ENCODE data around the gene C16orf89. TPM values are rescaled to one million over a fixed set of nuclear protein-coding genes. Genes with fewer than 3 reads are reported as not detected.
A peak's percentile ranks its signal among the peaks of the same experiment; 100 is the strongest.
"Not testable (repeated sequence)": the region's sequence is repeated elsewhere in the genome, so short reads cannot be mapped to it uniquely, and the experiment has no call there.

C16orf89 gene
- total RNA-seq, 1 experiment from 2014 or later: not detected

DNA sequence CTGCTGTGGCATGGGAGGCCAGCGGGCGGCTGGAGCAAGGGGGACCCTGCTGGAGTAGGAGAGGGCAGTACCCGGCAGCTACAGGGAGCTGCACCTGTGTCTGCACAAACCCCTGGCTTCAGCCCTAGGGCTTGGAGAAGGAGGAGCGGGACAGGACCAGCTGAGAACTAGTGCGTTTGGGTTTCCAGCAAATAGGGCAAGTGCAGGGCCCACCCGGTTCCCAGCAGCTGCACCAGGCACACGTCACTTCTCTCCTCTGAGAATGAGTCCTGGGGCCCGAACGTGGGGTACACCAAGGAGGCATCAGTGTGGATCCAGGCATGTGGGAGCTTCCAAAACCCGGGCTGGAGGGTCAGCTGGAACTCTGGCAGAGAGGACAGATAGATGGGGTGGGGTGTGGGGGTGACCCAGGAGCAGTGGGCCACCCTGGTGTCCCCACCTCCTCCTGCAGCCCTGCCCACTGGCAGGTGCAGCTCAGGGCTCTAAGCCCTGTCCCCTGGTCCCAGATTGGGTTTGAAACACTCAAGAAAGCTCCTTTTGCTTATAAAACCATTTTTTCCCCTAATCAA is 5.6 kb downstream of the C16orf89 start:
- no peak for DNase-seq (ENCODE audit: low spot score)

DNA sequence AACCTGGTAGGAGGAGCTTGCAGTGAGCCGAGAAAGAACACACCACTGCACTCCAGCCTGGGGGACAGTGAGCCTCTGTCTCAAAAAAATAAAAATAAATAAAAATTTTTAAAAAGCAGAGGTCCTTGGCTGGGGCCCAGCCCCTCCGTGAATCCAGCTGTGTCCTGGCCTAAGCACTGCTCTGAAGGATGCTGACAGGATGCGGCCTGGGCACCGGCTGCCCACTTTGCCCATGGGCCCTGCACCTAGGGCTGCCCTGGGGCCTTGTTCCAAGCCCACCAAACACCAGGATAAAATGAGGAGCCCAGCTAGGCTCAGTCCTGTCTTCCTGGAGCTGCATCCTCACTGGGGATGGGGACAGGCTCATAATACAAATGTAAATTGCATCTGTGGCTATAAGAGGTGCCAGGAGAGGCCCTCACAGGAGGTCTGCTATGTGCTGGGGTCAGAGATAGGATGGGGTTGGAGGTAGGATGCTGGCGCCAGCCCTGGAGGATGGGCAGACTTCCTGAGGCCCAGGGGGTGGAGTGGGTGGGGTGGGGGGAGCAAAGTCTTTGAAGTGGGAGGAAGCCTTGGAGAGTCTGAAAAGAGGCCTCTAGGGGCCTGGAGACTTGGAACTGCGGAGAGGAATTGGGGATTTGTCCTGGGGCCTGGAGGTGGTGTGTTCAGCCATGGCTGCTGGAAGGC is 6.2 kb downstream of the C16orf89 start:
- no peak for DNase-seq (ENCODE audit: low spot score)

DNA sequence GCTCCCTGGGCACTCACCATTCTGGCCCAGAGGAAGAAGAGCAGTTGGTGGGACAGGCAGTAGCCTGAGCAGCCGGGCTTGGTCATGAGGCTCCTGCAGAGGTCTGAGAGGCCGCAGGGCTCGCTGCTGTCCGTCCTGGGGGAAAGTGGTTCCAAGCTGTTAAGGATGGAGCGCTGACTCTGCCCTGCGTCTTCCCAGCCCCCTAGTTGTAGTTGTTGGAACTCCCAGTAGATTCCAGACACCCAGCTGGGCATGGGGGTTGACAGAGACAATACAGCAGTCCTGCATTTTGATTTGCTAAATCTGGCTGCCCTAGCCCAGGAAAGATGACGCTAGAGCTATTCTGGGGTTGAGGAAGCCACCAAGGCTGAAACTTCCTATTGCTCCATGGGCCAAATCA is 7.3 kb downstream of the C16orf89 start:
- DNase-seq (ENCODE audit: low spot score): no peak

DNA sequence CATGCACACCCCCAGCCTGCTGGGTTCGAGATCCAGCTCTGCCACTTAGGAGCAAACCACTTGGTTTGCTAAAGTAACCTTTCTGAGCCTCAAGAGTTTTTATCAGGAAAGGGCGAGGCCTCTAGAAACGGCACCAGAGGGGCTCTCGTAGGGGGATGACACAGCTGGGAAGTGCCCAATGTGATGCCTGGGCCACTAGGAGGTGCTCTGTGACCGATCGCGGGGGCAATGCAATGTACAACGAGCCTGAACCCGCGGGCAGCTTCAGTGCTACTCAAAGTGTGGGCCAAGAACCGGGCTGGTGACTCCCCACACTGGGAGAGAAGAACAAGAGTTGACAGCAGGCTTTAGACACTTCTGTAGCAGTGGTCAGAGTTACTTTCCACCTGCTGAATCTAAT is 9.4 kb downstream of the C16orf89 start:
- DNase-seq (ENCODE audit: low spot score): peak; percentile 41

DNA sequence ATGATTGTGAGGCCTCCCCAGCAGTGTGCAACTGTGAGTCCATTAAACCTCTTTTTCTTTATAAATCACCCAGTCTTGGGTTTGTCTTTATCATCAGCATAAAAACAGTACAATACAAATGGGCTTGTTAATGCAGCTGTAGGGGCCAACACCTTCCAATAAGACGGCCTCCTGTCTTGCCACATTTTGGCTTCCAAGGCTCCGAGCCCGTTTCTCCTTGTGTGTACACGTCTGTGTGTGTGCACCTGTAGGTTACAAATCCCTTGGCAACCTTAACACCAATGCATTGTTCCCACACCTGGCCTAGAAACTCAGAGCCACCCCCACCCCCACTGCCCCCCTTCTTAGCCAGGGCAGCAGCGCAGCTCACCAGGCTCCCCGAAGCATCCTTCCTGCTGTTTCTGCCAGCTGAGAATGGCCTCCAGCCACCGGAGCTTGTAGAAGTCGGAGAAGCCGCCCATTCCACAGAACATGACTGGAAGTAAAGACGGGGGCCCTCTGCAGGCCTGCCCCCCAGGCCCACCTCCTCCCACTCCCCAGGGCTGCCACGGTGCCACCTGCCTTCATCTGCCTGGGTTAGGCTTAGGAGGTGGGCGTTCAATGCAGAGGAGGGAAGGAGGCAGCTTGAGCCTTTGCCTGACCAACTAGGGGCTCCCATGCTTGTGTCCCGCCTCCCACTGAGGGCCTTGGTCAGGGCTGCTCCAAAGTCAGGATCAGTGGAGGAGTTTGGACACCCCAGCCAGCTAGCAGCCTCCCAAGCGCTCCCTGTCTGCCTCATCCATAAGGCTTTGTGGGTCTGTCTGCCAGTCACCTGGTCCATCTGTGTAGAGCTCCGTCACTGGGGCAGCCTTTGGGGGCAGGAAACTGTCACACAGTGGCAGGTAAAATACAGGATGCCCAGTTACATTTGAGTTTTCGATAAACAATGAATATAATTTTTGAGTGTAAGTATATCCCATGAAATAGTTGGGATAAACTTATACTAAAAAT is 10.6 kb downstream of the C16orf89 start:
- no peak for DNase-seq (ENCODE audit: low spot score)

DNA sequence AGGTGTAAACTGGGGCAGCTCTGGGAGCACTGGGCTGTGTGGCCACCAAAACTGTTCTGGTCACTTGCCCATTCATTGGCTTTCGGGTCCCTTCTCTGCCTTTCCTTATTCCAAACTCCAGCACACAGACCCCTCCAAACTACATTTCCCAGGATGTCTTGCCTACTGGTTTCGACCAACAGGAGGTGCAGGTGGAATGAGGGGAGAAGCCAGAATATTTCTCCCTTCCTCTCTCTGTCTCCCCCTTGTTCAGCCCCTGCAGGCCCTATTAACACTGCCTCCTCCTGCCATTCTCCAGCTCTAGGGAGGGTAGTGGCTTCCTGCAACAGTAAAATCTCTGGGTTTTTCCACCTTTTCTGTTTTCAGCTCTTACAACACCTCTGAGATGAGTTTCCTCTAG is 18.8 kb downstream of the C16orf89 start:
- DNase-seq (ENCODE audit: low spot score): no peak

DNA sequence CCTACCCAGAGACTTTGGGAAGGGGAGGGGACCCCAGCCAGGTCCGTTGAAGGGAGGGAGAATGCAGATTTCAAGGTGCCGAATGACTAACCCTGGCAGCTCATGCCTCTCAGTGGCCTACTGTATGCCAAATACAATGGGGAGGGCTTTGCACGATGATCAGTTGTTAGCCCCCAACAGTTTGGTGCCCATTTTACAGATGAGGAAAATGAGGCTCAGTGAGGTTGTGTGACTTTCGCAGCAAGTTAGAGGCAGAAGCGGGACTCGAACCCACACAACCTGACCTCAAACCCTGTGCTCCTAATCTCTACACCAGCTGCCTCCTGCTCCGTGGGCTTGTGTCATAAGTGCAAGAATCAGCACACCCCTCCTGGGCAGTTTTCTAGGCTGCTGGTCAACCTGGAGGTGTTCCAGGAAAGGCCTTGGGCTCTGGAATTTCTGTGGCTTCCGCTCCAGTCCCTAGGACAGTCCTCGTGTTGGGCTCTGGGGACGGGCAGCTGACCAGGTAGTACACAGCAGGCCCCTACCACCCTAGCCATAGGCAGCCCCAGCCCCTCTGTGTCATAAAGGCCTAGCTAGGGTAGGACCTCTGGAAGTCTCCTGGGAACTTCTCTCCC is 20.1 kb downstream of the C16orf89 start:
- DNase-seq (ENCODE audit: low spot score): no peak

DNA sequence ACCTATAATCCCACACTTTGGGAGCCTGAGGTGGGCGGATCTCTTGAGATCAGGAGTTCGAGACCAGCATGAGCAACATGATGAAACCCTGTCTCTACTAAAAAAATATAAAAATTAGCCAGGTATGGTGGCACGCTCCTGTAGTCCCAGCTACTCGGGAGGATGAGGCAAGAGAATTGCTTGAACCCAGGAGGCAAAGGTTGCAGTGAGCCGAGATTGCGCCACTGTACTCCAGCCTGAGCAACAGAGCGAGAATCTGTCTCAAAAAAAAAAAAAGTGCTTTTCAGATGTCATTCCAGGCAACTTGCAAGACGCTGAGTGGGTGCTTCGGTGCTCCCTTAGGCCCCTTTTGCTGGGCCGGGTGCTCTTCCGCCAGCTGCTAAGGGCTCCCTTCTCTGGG is 21.2 kb downstream of the C16orf89 start:
- not testable (repeated sequence) for DNase-seq (ENCODE audit: low spot score)

DNA sequence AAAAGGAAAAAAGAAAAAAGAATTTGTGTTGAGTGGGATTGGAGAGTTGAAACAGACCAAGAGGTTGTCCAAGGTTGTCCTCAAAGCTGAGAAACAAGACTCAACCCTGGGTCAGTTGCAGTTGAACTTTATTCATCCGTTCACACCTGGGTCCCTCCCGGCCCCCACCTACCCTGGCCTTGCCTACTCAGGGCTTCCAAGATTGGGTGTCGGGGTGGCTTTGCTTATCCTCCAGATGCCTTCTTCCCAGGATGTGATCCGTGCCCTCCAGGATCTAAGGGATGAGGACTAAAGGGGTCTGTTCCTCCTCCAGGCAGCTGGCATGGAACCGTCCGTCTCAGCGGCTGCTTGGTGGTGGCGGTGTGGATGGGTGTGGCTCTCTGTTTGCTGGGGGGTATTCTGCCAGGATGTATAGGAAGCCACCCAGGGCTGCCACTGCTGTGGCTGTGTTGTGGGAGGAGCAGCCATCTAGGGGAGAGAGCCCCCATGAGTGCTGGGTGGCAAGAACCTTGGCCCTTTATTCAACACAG is 21.7 kb downstream of the C16orf89 start:
- no peak for DNase-seq (ENCODE audit: low spot score)

DNA sequence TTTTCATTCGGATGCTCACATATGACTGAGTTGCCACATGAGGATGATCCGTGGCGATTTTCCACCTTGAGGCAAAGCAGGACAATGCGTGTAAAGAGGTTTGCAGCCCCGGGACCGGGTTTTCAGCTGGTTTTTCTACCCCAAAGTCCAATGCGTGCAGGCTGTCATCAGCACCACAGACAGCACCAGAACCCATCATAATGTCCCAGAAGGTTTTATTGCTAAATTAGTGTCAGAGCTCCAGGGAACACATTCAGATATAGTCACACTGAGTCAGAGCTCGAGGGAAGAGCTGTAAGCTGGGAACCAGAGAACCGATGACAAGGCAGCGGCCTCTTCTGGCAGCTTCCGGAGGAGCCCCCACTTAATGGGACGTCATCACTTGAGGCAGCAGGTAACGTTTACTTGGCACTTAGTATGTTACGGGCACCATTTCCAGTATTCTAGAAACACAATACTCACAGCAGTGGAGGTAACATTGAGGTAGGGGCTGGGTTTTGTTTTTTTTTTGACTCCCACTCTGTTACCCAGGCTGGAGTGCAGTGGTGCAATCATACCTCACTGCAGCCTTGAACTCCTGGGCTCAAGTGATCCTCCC is 23.1 kb downstream of the C16orf89 start:
- no peak for DNase-seq (ENCODE audit: low spot score)

DNA sequence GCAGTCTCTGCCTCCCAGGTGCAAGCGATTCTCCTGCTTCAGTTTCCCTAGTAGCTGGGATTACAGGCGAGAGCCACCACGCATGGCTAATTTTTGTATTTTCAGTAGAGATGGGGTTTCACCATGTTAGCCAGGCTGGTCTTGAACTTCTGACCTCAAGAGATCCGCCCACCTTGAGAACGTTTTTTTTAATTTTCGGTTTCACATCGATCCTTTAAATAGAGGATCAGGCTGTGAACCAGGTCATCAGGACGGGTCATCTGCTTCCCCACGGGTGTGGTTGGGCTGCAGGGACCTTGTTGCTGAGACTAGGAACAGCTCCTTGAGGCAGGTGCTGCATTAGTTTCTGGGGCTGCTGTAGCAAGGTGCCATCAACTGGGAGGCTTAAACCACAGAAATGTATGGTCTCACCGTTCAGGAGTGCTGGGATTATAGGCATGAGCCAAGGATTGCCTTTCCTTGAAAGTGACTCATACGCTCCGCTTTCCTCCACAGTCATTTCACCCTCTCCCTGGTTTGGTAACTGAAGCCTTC is 24.1 kb downstream of the C16orf89 start:
- DNase-seq (ENCODE audit: low spot score): no peak

DNA sequence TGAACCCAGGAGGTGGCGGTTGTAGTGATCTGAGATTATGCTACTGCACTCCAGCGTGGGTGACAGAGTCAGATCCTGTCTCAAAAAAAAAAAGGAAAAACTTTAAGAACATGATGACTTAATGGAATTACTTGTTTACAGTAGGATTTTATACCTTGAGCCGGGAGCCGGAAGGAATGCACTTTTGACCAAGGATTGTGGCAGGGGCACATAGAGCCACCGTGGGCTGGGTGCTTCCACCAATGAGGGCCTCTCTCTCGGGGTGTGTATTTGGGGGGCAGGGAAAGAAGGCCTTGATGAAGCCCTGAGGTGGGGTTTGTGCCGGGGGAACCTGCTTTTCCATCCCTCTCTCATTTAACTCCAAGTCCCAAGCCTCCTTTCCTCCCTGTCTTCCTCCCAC is 25.3 kb downstream of the C16orf89 start:
- DNase-seq (ENCODE audit: low spot score): no peak

DNA sequence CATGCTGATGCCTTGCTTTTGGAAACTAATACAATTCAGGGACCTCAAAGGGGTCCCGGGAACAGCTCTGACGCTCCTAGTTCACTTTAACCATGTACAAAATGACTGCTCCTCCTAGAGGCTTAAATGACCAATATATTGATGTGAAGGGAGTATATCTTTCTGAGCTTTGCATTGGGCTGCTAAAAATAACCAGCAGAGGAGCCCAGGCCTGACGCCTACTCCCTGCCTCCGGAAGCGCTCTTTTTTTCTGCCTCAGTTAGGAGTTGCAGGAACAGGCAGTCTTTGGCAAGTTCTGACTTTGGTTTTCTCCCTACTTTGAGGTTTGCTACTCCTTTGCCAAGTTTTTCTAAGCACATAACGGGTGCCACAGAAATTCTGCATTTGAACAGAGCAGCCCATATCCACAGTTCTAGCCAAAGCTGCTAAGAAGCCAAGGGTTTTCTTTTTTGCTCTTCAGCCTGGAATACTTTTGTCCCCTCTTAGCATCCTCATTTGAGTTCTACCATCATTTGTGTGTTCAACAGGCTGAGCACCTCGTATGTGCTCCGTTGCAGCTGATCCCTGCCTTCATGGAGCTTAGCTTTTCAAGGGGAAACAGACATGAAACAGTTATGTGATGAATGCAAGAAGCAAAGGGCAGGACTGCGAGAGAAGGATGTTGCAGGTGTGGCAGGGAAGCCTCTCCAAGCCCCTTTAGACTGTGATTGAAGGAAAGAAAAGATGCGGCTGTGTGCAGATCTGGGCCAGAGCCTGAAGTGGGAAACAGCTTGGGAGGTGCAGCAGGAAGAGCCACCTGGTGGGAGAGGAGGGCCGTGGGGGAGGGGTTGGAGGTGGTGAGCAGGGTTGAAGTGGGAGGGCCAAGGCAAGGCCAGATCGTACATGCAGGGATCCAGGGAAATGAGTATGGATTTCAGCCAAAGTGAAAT is 29.3 kb downstream of the C16orf89 start:
- no peak for DNase-seq (ENCODE audit: low spot score)

DNA sequence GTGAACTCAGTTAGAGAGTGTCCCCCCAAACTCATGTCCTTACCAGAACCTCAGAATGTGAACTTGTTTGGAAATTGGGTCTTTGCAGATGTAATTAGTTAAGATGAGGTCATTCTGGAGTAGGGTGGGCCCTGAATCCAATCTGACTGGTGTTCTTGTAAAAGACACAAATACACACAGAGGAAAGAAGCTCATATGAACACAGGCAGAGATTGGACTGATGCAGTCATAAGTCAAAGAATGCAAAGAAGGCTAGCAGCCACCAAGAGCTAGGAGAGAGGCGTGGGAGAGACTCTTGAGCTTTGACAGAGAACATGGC is 29.9 kb downstream of the C16orf89 start:
- no peak for DNase-seq (ENCODE audit: low spot score)

DNA sequence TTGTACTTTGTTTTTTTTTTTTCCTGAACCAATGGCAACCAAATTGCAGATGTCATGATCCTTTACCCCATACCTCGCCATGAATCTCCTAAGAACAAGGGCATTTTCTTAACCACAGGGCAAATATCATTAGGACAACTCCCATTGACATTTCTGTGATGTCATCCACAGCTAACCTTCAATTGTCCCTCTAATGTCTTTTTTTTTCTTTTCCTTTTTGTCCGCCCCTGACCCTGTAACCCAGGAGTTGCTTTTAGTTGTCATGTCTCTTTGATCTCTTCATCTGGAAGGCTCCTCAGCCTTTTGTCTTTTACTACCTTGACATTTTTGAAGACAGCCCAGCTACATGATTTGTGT is 31.6 kb downstream of the C16orf89 start:
- no peak for DNase-seq (ENCODE audit: low spot score)

DNA sequence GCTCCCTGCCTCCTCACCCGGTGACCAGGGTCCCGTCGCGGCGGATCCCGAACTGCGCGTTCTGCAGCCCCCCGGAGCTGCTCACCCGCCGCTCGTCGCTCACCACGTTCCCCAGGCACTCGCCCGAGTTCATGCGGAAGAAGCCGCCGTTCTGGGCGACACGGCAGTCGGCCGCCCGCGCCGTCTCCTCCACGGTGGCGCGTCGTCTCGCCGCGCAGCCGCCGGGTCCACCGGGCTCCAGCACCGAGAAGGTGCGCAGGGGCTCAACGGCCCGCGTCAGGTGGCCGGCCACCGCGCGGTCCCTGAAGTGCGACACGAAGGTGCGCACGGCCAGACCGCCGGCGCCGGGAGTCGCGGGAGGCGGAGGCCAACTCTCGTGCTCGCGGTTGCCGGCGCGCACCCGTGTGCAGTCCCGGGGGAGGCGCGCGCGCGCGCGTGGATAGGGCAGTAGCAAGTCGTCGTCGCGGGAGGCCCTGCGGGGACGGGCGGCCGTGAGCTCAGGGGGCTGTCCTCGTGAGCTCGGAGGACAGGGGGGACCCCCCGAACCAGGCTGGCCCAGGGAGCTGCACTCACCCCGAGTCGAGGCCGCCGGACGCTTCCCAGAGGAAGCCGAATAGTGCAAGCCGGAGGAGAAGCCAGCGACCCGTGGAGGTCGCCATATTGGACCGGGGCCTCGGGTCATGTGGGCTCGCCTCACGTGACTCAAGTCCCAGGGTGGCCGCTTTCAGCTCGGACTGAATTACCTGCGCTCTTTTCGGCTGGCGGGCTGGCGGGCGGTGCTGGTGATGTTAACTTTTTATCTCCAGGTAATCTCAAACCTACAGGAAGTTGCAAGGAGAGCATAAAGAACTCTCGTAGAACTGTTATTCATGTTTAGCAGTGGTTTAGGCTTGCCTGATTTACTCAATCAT is 32.2 kb downstream of the C16orf89 start, which contains the start of gene NAGPA:
Gene NAGPA, minus strand, starts transcription at position 680 of the 911 bp plus-strand sequence. Its CDS starts 21 bp downstream, at position 659.
- DNase-seq (ENCODE audit: low spot score): peak; percentile 80

DNA sequence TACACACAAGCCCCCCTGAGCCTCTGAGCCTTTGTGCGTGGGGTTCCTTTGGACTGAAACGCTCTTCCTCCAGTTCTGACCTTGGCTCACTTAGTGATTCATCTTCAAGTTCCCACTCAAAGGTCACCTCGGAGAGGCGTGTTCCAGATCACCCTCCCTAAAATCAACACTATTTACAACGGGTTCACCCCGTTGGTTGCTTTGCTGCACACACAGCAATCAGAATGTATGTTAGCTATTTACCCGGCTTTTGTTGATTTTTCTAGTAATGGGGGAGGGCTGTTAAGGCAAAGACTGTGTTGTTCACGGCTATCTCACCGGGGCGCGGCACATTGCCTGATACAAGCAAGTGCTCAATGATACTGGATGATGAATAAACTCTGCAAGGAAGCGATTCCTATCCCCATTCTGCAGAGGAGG is 33.0 kb downstream of the C16orf89 start:
- DNase-seq (ENCODE audit: low spot score): no peak

DNA sequence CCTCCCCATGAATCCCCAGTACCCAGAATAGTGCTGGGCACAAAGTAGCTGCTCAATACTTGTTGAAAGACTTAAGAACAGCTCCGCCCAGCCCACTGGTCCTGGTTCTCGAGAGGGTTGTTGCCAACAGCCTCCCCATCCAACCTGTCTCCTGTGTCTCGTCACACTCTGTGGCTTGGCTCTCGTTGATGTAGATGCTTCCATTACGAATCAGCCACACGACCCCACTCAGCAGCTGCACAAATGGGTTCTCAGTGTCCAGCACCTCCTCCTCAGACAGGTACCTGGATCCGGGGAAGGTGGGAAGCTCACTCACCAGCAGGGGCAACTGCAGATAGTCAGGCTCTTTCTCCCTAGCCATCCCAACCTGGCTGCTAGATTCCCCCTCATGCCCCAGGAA is 34.2 kb downstream of the C16orf89 start:
- no peak for DNase-seq (ENCODE audit: low spot score)
